ENCODE results near the gene IQGAP2. TPM values are rescaled to one million over a fixed set of nuclear protein-coding genes. Genes with fewer than 3 reads are reported as not detected.

The IQGAP2 gene
- total and polyA plus RNA-seq, 9 of the 15 experiments (the other 6 are each of a cell fraction or from before 2014, with no cell fraction given), result 8.7 to 23.2 (median 17.4) TPM

- Histone ChIP-seq H3K9me1 (ENCODE audit: control insufficient read depth, insufficient read depth, low read length) (no peaks in the 10 kb centered on the region), H3K4me3 (no peak overlapping the region), H3K27ac (ENCODE audit: extremely low read depth, low read depth, low read length) (no peak overlapping the region), H4K20me1 (replicated peaks; ENCODE audit: control insufficient read depth, insufficient read depth, low read length) (no peaks in the 10 kb centered on the region), H3K4me2 (ENCODE audit: insufficient read depth, low read length) (no peak overlapping the region), H3K9ac (ENCODE audit: insufficient read depth in 1 of 2, low read depth in 2 of 2, low read length in 2 of 2) (no peak overlapping the region), H3K9me3 (replicated peaks; ENCODE audit: control insufficient read depth, insufficient read depth, low read depth, low read length) (no peaks in the 10 kb centered on the region), H2AFZ (ENCODE audit: low read depth, low read length) (no peak overlapping the region), H3K36me3 (ENCODE audit: control insufficient read depth, insufficient read depth, low read length) (no peaks in the 10 kb centered on the region), H3K4me1 (replicated peaks in 1 of 2; ENCODE audit: control insufficient read depth in 2 of 2, insufficient read depth in 2 of 2, low read length in 2 of 2) (peaks cover 10 to 20% of the 10 kb centered on the region in 2 experiments; a peak in 4 of 5 replicates), H3K79me2 (ENCODE audit: control insufficient read depth, insufficient read depth, low read length) (no peaks in the 10 kb centered on the region), H3K27me3 (ENCODE audit: control insufficient read depth in 2 of 2, insufficient read depth in 2 of 2, low read length in 2 of 2) (no peaks in the 10 kb centered on the region)
- whole genome bisulfite sequencing (ENCODE audit: insufficient coverage, low coverage, missing lambda C conversion rate), result 91% methylated on average over 6 of the region's 6 CpGs
- intact Hi-C loops (cut with micrococcal nuclease), result no loop called here
- in situ Hi-C loops (cut with MboI), result no loop called here
- no peak for FAIRE-seq
- no peak for TF ChIP-seq YY1 (IDR thresholded peaks at IDR 0.05; ENCODE audit: borderline replicate concordance in 1 of 3, control insufficient read depth in 1 of 3, extremely low read depth in 1 of 3, insufficient read depth in 3 of 3, insufficient read length in 1 of 3, insufficient replicate concordance in 2 of 3, low read depth in 1 of 3, low read length in 2 of 3)
- TF ChIP-seq NR2F6 (CRISPR knock-in tag; IDR thresholded peaks at IDR 0.05), result no peak
- no peak for TF ChIP-seq ZNF3 (CRISPR knock-in tag; IDR thresholded peaks at IDR 0.05)
- TF ChIP-seq CTBP1 (IDR thresholded peaks at IDR 0.05; ENCODE audit: borderline replicate concordance), result no peak
- no peak for TF ChIP-seq SMAD2 (IDR thresholded peaks at IDR 0.05; ENCODE audit: low read depth, low read length)
- no peak for TF ChIP-seq RBFOX2 (IDR thresholded peaks at IDR 0.05; ENCODE audit: low read depth, low read length)
- TF ChIP-seq RBM39 (optimal IDR thresholded peaks at IDR 0.05; ENCODE audit: low read depth, low read length), result no peak
- TF ChIP-seq ZNF354B (CRISPR knock-in tag; IDR thresholded peaks at IDR 0.05), result no peak
- no peak for TF ChIP-seq ZNF561 (CRISPR knock-in tag; conservative IDR thresholded peaks at IDR 0.05)
- no peak for TF ChIP-seq NFXL1 (CRISPR knock-in tag; IDR thresholded peaks at IDR 0.05)
- TF ChIP-seq ZNF830 (CRISPR knock-in tag; IDR thresholded peaks at IDR 0.05), result no peak
- no peak for TF ChIP-seq CREB3L1 (IDR thresholded peaks at IDR 0.05; ENCODE audit: borderline replicate concordance, low read depth)
- TF ChIP-seq CREBBP (IDR thresholded peaks at IDR 0.05; ENCODE audit: low read depth, low read length), result no peak
- TF ChIP-seq NFATC3 (IDR thresholded peaks at IDR 0.05), result no peak
- TF ChIP-seq RBM17 (IDR thresholded peaks at IDR 0.05; ENCODE audit: borderline replicate concordance, low read depth, low read length), result no peak
- CTCF ChIA-PET (ENCODE audit: low intra/inter-chr PET ratio), result no interaction called here
- POLR2A ChIA-PET, result no interaction called here
- no peak for DNase-seq (ENCODE audit: extremely low read depth in 1 of 4, low spot score in 3 of 4)
- ATAC-seq, result no peak
- BruUV-seq (replicated peaks), result no TSS peak
Measured at GRCh38 chr5:76664079-76664478, 261.0 kb downstream of the IQGAP2 start.
